ENCODE results near the gene SALL4. TPM values are rescaled to one million over a fixed set of nuclear protein-coding genes. Genes with fewer than 3 reads are reported as not detected.
"Not testable (repeated sequence)": the region's sequence is repeated elsewhere in the genome, so short reads cannot be mapped to it uniquely, and the experiment has no call there.

SALL4 gene
- total RNA-seq, 1 donor from 2014 or later = 1.3 TPM

GRCh38 chr20:51803148-51803854 is 980 bp upstream of the SALL4 start:
- DNase-seq (ENCODE audit: low spot score) (no peak), ATAC-seq (no peak)

- no peak for DNase-seq (ENCODE audit: low spot score)
- ATAC-seq = no peak
These were observed 548 bp downstream of the SALL4 start for GRCh38 chr20:51801823-51802123.

- ATAC-seq (peak; percentile 52), DNase-seq (ENCODE audit: low spot score) (no peak)
These were observed 1.0 kb downstream of the SALL4 start for GRCh38 chr20:51801122-51801822.

GRCh38 chr20:51800872-51801121 is 1.5 kb downstream of the SALL4 start:
- DNase-seq (ENCODE audit: low spot score) = peak; percentile 46
- peak; percentile 58 for ATAC-seq

GRCh38 chr20:51800060-51800871 is 2.1 kb downstream of the SALL4 start:
- DNase-seq (ENCODE audit: low spot score) = peak; percentile 71
- peak; percentile 91 for ATAC-seq

- ATAC-seq (no peak), DNase-seq (ENCODE audit: low spot score) (no peak)
These were observed 2.9 kb downstream of the SALL4 start for GRCh38 chr20:51799401-51799860.

- ATAC-seq = no peak
- DNase-seq (ENCODE audit: low spot score) = no peak
These were observed 4.8 kb downstream of the SALL4 start for GRCh38 chr20:51797357-51798025.

- ATAC-seq (no peak), DNase-seq (ENCODE audit: low spot score) (no peak)
These were observed 6.0 kb downstream of the SALL4 start for GRCh38 chr20:51796340-51796739.

GRCh38 chr20:51792960-51793359 is 9.4 kb downstream of the SALL4 start:
- DNase-seq (ENCODE audit: low spot score) (no peak), ATAC-seq (no peak)

GRCh38 chr20:51791626-51792025 is 10.7 kb downstream of the SALL4 start:
- DNase-seq (ENCODE audit: low spot score) (no peak), ATAC-seq (no peak)

GRCh38 chr20:51790256-51790655 is 12.1 kb downstream of the SALL4 start:
- ATAC-seq = no peak
- DNase-seq (ENCODE audit: low spot score) = no peak

GRCh38 chr20:51789434-51789833 is 12.9 kb downstream of the SALL4 start:
- DNase-seq (ENCODE audit: low spot score) = no peak
- ATAC-seq = no peak

- no peak for ATAC-seq
- no peak for DNase-seq (ENCODE audit: low spot score)
These were observed 13.5 kb downstream of the SALL4 start for GRCh38 chr20:51788822-51789221.

- DNase-seq (ENCODE audit: low spot score) (no peak), ATAC-seq (no peak)
These were observed 18.0 kb downstream of the SALL4 start for GRCh38 chr20:51784299-51784698.

GRCh38 chr20:51778229-51778759 is 24.0 kb downstream of the SALL4 start:
- not testable (repeated sequence) for DNase-seq (ENCODE audit: low spot score); ATAC-seq

GRCh38 chr20:51775241-51775640 is 27.1 kb downstream of the SALL4 start:
- ATAC-seq (no peak), DNase-seq (ENCODE audit: low spot score) (no peak)

- DNase-seq (ENCODE audit: low spot score) (no peak), ATAC-seq (no peak)
These were observed 30.1 kb downstream of the SALL4 start for GRCh38 chr20:51772236-51772635.

GRCh38 chr20:51769976-51770615 is 32.2 kb downstream of the SALL4 start:
- DNase-seq (ENCODE audit: low spot score) = no peak
- no peak for ATAC-seq

GRCh38 chr20:51768759-51769517 is 33.4 kb downstream of the SALL4 start:
- DNase-seq (ENCODE audit: low spot score) (no peak), ATAC-seq (no peak)
